GM23338 (cell line): Measurements from ENCODE around the gene TRIM44. TPM values are rescaled to one million over a fixed set of nuclear protein-coding genes. Genes with fewer than 3 reads are reported as not detected.

Experiments
- EZH2phosphoT487 ChIP-seq: fragments of 200-600 bp; sonication (generic); IDR thresholded peaks from one replicate; pipeline ENCODE4 v1.8.1; 2018; ENCODE audit warnings: antibody characterized with exemption; ENCODE audit not compliant: unreplicated experiment
- POLR2AphosphoS5 ChIP-seq: IDR thresholded peaks from 2 replicates; pipeline ENCODE4 v1.6.1; 2016; ENCODE audit warnings: antibody characterized with exemption, low read depth
- STAT1 ChIP-seq: IDR thresholded peaks from one replicate; pipeline ENCODE4 v1.6.1; 2016; ENCODE audit warnings: antibody characterized with exemption; ENCODE audit not compliant: unreplicated experiment
- ZNF114 ChIP-seq: fragments of 250-450 bp; sonication (Bioruptor Pico); IDR thresholded peaks from 2 replicates; pipeline ENCODE4 v1.5.0; 2020; ENCODE audit warnings: mild to moderate bottlenecking, moderate library complexity
- ZNF331 ChIP-seq: fragments of 250-450 bp; sonication (Bioruptor Pico); IDR thresholded peaks from 2 replicates; pipeline ENCODE4 v1.5.0; 2020; ENCODE audit warnings: low read depth, mild to moderate bottlenecking, moderate library complexity
- polyA plus RNA-seq: library from polyadenylated mRNA; unstranded; fragments of >200 nt; fragmentation: Nextera tagmentation; extraction: Ambion mirVana; gene quantifications from 2 replicates; pipeline ENCODE4 v1.2.1, GENCODE V29; 2016
- total RNA-seq: library from RNA; depleted of rRNA; stranded (reverse); fragments of >200 nt; shearing (Covaris generic); gene quantifications from 2 replicates; pipeline ENCODE4 v1.2.3, GENCODE V29; 2014
- TF ChIP-seq, protein P1 (sequence below): fragments of 250-450 bp; sonication (Bioruptor Pico); IDR thresholded peaks from 2 replicates; pipeline ENCODE4 v1.5.0; 2020; ENCODE audit warnings: mild to moderate bottlenecking, moderate library complexity
- TF ChIP-seq, protein P2 (sequence below): IDR thresholded peaks from 2 replicates; pipeline ENCODE4 v1.6.1; 2016; ENCODE audit warnings: antibody characterized with exemption
- TF ChIP-seq, protein P3 (sequence below), 2 experiments: fragments of 200-600 bp in 1 of 2; sonication (generic) in 1 of 2; conservative IDR thresholded peaks; 2 replicates each; pipeline versions ENCODE4 v1.5.1 to v1.6.1; 2016 to 2017; ENCODE audit warnings: antibody characterized with exemption in 2 of 2, low read depth in 2 of 2, mild to moderate bottlenecking in 2 of 2, moderate library complexity in 1 of 2

The TRIM44 gene
- total and polyA plus RNA-seq, 2 experiments from 2014 or later: 10.3 to 10.4 TPM

DNA sequence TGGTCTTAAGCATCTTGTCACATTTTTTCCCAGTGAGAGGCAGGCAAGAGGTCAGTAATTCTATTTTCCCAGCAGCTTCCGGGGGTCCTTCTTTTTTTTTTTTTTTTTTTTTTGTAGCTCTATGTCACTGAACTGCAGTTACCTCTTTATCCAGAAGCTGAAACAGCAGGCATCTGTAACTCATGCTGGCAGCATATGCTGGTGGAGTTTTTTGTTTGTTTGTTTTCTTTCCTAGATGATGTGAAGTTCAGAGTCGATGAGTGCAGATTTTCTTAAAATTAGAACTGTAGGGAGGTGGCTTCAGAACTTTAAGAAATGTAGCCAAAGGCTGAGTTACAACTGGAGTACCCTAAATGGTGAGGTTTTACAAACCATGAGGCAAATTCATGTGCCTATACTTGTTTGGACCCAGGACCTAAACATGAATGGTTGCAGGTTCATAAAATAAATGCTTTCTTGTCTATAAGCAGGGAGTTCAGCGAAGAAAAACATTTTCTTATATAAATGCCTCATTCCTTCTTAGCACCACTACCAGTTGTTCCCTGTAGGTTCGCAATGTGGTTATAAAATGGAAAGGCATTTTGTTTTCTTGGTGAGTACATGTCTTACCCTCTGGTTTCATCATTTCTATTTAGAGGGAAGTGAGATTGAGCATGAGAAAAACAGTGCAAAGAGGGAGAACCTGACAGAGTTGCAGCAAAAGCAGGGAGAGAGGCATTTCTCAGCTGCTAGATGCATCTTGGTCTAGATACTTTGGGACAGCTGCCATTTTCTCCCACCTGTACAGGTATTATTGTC is 84.0 kb downstream of the TRIM44 start (continued):
- TF ChIP-seq, protein P1, sequence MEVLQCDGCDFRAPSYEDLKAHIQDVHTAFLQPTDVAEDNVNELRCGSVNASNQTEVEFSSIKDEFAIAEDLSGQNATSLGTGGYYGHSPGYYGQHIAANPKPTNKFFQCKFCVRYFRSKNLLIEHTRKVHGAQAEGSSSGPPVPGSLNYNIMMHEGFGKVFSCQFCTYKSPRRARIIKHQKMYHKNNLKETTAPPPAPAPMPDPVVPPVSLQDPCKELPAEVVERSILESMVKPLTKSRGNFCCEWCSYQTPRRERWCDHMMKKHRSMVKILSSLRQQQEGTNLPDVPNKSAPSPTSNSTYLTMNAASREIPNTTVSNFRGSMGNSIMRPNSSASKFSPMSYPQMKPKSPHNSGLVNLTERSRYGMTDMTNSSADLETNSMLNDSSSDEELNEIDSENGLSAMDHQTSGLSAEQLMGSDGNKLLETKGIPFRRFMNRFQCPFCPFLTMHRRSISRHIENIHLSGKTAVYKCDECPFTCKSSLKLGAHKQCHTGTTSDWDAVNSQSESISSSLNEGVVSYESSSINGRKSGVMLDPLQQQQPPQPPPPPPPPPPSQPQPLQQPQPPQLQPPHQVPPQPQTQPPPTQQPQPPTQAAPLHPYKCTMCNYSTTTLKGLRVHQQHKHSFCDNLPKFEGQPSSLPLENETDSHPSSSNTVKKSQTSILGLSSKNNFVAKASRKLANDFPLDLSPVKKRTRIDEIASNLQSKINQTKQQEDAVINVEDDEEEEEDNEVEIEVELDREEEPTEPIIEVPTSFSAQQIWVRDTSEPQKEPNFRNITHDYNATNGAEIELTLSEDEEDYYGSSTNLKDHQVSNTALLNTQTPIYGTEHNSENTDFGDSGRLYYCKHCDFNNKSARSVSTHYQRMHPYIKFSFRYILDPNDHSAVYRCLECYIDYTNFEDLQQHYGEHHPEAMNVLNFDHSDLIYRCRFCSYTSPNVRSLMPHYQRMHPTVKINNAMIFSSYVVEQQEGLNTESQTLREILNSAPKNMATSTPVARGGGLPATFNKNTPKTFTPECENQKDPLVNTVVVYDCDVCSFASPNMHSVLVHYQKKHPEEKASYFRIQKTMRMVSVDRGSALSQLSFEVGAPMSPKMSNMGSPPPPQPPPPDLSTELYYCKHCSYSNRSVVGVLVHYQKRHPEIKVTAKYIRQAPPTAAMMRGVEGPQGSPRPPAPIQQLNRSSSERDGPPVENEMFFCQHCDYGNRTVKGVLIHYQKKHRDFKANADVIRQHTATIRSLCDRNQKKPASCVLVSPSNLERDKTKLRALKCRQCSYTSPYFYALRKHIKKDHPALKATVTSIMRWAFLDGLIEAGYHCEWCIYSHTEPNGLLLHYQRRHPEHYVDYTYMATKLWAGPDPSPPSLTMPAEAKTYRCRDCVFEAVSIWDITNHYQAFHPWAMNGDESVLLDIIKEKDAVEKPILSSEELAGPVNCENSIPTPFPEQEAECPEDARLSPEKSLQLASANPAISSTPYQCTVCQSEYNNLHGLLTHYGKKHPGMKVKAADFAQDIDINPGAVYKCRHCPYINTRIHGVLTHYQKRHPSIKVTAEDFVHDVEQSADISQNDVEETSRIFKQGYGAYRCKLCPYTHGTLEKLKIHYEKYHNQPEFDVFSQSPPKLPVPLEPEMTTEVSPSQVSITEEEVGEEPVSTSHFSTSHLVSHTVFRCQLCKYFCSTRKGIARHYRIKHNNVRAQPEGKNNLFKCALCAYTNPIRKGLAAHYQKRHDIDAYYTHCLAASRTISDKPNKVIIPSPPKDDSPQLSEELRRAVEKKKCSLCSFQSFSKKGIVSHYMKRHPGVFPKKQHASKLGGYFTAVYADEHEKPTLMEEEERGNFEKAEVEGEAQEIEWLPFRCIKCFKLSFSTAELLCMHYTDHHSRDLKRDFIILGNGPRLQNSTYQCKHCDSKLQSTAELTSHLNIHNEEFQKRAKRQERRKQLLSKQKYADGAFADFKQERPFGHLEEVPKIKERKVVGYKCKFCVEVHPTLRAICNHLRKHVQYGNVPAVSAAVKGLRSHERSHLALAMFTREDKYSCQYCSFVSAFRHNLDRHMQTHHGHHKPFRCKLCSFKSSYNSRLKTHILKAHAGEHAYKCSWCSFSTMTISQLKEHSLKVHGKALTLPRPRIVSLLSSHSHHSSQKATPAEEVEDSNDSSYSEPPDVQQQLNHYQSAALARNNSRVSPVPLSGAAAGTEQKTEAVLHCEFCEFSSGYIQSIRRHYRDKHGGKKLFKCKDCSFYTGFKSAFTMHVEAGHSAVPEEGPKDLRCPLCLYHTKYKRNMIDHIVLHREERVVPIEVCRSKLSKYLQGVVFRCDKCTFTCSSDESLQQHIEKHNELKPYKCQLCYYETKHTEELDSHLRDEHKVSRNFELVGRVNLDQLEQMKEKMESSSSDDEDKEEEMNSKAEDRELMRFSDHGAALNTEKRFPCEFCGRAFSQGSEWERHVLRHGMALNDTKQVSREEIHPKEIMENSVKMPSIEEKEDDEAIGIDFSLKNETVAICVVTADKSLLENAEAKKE (CRISPR knock-in tag): no peak
- TF ChIP-seq EZH2phosphoT487 (no peak), ZNF114 (CRISPR knock-in tag) (no peak), STAT1 (no peak), ZNF331 (no peak), POLR2AphosphoS5 (no peak)
- TF ChIP-seq, protein P2, sequence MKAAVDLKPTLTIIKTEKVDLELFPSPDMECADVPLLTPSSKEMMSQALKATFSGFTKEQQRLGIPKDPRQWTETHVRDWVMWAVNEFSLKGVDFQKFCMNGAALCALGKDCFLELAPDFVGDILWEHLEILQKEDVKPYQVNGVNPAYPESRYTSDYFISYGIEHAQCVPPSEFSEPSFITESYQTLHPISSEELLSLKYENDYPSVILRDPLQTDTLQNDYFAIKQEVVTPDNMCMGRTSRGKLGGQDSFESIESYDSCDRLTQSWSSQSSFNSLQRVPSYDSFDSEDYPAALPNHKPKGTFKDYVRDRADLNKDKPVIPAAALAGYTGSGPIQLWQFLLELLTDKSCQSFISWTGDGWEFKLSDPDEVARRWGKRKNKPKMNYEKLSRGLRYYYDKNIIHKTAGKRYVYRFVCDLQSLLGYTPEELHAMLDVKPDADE: no peak
- TF ChIP-seq, protein P3, sequence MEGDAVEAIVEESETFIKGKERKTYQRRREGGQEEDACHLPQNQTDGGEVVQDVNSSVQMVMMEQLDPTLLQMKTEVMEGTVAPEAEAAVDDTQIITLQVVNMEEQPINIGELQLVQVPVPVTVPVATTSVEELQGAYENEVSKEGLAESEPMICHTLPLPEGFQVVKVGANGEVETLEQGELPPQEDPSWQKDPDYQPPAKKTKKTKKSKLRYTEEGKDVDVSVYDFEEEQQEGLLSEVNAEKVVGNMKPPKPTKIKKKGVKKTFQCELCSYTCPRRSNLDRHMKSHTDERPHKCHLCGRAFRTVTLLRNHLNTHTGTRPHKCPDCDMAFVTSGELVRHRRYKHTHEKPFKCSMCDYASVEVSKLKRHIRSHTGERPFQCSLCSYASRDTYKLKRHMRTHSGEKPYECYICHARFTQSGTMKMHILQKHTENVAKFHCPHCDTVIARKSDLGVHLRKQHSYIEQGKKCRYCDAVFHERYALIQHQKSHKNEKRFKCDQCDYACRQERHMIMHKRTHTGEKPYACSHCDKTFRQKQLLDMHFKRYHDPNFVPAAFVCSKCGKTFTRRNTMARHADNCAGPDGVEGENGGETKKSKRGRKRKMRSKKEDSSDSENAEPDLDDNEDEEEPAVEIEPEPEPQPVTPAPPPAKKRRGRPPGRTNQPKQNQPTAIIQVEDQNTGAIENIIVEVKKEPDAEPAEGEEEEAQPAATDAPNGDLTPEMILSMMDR (conservative IDR thresholded peaks at IDR 0.05; ENCODE audit: low read depth in 2 of 2): no peak
